A673 (cell line): ENCODE results near the gene C3orf20. TPM values are rescaled to one million over a fixed set of nuclear protein-coding genes. Genes with fewer than 3 reads are reported as not detected.

Experiments
- BruUV-seq: library from RNA; stranded (reverse); fragments of 400-500 nt; replicated peaks from 2 replicates; lab custom pipeline; 2021; lab: Mats Ljungman, UMichigan
- CTCF ChIA-PET: fragments of 300-600 bp; sonication (Branson Sonifier 250); formaldehyde crosslinking; loops from one replicate; lab custom pipeline; 2022; ENCODE audit warnings: antibody characterized with exemption; lab: Charles Lee
- POLR2A ChIA-PET: fragments of 300-600 bp; sonication (Branson Sonifier 250); formaldehyde crosslinking; loops from one replicate; lab custom pipeline; 2022; ENCODE audit warnings: antibody characterized with exemption; ENCODE audit not compliant: low non-redundant PET; lab: Charles Lee
- DNase-seq: peaks from one replicate; pipeline ENCODE4 v3.0.0-alpha.2; 2015; ENCODE audit warnings: low spot score
- H3K27ac ChIP-seq: fragments of 200-600 bp; sonication (generic); 2 replicates; pipeline ENCODE4 v1.5.1; 2016; ENCODE audit warnings: mixed run types, low read depth, mild to moderate bottlenecking, mixed read lengths, antibody characterized with exemption, low read length; ENCODE audit not compliant: poor library complexity, severe bottlenecking
- H3K27me3 ChIP-seq: fragments of 200-600 bp; sonication (generic); replicated peaks from 2 replicates; pipeline ENCODE4 v1.6.1; 2017; ENCODE audit warnings: mixed run types, low read depth, mild to moderate bottlenecking, mixed read lengths, antibody characterized with exemption, low read length; ENCODE audit not compliant: insufficient read depth, poor library complexity
- H3K36me3 ChIP-seq: fragments of 200-600 bp; sonication (generic); 2 replicates; pipeline ENCODE4 v1.6.1; 2016; ENCODE audit warnings: mixed run types, mild to moderate bottlenecking, mixed read lengths, antibody characterized with exemption, low read length; ENCODE audit not compliant: insufficient read depth, poor library complexity, severe bottlenecking
- H3K4me1 ChIP-seq: fragments of 200-600 bp; sonication (generic); 2 replicates; pipeline ENCODE4 v1.6.1; 2017; ENCODE audit warnings: mixed run types, mild to moderate bottlenecking, mixed read lengths, antibody characterized with exemption, low read length; ENCODE audit not compliant: insufficient read depth, poor library complexity, severe bottlenecking
- H3K4me3 ChIP-seq: fragments of 200-600 bp; sonication (generic); 2 replicates; pipeline ENCODE4 v1.5.1; 2016; ENCODE audit warnings: low read depth, mixed run types, mild to moderate bottlenecking, mixed read lengths, low read length; ENCODE audit not compliant: poor library complexity, severe bottlenecking
- H3K9me3 ChIP-seq: fragments of 200-600 bp; sonication (generic); 2 replicates; pipeline ENCODE4 v1.6.1; 2016; ENCODE audit warnings: mixed run types, low read depth, mild to moderate bottlenecking, mixed read lengths, antibody characterized with exemption, low read length; ENCODE audit not compliant: poor library complexity, severe bottlenecking
- CTCF ChIP-seq: fragments of 300-800, 200-600 bp; sonication (generic); conservative IDR thresholded peaks from 2 replicates; pipeline ENCODE4 v1.5.1; 2017; ENCODE audit warnings: low read depth, mild to moderate bottlenecking, antibody characterized with exemption, low read length, moderate library complexity, mixed read lengths
- EZH2 ChIP-seq: fragments of 200-600 bp; sonication (generic); IDR thresholded peaks from 2 replicates; pipeline ENCODE4 v1.6.1; 2017; ENCODE audit warnings: borderline replicate concordance, low read depth, mild to moderate bottlenecking, mixed read lengths, antibody characterized with exemption, low read length; ENCODE audit not compliant: poor library complexity, severe bottlenecking
- intact Hi-C: fragments of 100-400 bp; cut with micrococcal nuclease; formaldehyde crosslinking; loops from one replicate; pipeline ENCODE4 v1.10.0; 2022; ENCODE audit not compliant: unreplicated experiment
- total RNA-seq: library from RNA; stranded (reverse); gene quantifications from 2 replicates; pipeline ENCODE4 v1.2.3, GENCODE V29; 2021

Gene C3orf20
- total RNA-seq, 1 experiment from 2014 or later: 0.17 TPM

GRCh38 chr3:14700891-14701290 lies 25.9 kb downstream of the C3orf20 start:
- CTCF ChIA-PET: no interaction called here
- no peak for TF ChIP-seq EZH2
- no peak for TF ChIP-seq CTCF
- Histone ChIP-seq H3K27me3 (no peaks in the 10 kb centered on the region), H3K4me1 (no peaks in the 10 kb centered on the region), H3K36me3 (no peaks in the 10 kb centered on the region), H3K27ac (no peak overlapping the region), H3K9me3 (no peaks in the 10 kb centered on the region), H3K4me3 (no peak overlapping the region)
- intact Hi-C loops: no loop called here
- BruUV-seq: no TSS peak
- POLR2A ChIA-PET: no interaction called here
- no peak for DNase-seq

GRCh38 chr3:14701676-14702075 lies 26.7 kb downstream of the C3orf20 start:
- BruUV-seq: no TSS peak
- POLR2A ChIA-PET: no interaction called here
- intact Hi-C loops: no loop called here
- DNase-seq: no peak
- Histone ChIP-seq H3K4me3 (no peak overlapping the region), H3K36me3 (no peaks in the 10 kb centered on the region), H3K9me3 (no peaks in the 10 kb centered on the region), H3K4me1 (no peaks in the 10 kb centered on the region), H3K27ac (no peak overlapping the region), H3K27me3 (no peaks in the 10 kb centered on the region)
- TF ChIP-seq CTCF (no peak), EZH2 (no peak)
- CTCF ChIA-PET: no interaction called here

- intact Hi-C loops: no loop called here
- no peak overlapping the region for H3K4me3 ChIP-seq
- H3K36me3 ChIP-seq: no peaks in the 10 kb centered on the region
- H3K27me3 ChIP-seq: no peaks in the 10 kb centered on the region
- H3K4me1 ChIP-seq: no peaks in the 10 kb centered on the region
- H3K9me3 ChIP-seq: no peaks in the 10 kb centered on the region
- ChIA-PET POLR2A (no interaction called here), CTCF (no interaction called here)
- no peak overlapping the region for H3K27ac ChIP-seq
- no peak for DNase-seq
- no TSS peak for BruUV-seq
- TF ChIP-seq EZH2 (no peak), CTCF (no peak)
Observed at GRCh38 chr3:14703128-14703750, 28.3 kb downstream of the C3orf20 start.
